Measurements from ENCODE around the gene FLAD1.
A peak's percentile ranks its signal among the peaks of the same experiment; 100 is the strongest.

FLAD1 gene

GRCh38 chr1:154992721-154993571, 9.8 kb downstream of the FLAD1 start:
- DNase-seq: no peak

DNA sequence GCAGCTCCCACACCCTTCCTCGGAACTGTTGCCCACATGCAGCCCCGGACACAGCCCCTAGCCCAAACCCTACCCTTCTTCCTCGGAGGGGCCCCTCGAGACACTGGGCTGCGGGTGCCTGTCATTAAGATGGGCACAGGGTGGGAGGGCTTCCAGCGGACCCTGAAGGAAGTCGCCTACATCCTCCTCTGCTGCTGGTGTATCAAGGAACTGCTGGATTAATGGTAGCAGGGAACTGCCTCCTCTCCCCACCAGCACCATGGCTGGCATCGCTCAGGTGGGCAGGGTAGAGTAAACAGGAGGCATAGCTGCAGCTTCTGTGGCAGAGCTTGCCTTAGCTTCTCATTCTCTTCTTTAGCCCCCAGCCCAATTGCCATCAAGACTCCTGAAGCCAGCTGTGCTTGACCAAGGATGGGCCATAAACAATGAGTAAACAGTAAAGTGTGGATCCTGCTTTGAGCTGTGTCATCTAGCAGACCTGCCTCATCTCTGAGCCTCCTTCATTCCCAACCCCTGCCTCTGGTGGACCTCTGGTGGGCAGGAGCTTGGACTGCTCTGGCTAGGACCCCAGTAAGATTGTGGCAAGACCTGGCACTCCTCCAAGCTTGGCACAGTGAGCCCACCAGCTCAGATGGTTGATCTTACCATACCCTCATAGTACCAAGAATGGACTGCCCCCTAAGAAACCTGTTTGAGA, 10.6 kb downstream of the FLAD1 start, which contains the start of gene LENEP:
Gene LENEP, plus strand, starts transcription at position 15 of the 697 bp plus-strand sequence. Its CDS starts 22 bp downstream, at position 37.
- DNase-seq: no peak

GRCh38 chr1:154994269-154994587, 11.1 kb downstream of the FLAD1 start:
- no peak for DNase-seq

DNA sequence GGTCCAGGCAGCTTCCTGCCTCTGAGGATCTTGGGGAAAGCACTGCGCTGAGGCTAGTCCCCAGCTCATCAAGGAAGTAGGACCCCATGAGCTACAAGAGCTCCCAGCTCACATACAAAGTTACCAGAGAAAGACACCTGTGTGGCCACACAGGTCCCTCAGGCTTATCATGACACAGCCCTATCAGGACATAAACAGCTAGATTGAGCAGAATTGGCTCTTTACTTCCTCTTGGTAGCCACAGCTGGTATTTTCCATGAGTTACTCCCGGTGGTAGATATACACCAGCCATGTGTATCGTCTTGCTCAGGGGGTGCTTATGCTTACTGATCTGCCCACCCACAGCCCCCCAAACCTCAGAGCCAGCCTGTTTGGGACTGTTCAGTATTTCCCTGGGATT, 11.4 kb downstream of the FLAD1 start:
- no peak for DNase-seq

GRCh38 chr1:154995301-154995983, 12.3 kb downstream of the FLAD1 start:
- DNase-seq: peak in 1 of 2 experiments; percentile 60

DNA sequence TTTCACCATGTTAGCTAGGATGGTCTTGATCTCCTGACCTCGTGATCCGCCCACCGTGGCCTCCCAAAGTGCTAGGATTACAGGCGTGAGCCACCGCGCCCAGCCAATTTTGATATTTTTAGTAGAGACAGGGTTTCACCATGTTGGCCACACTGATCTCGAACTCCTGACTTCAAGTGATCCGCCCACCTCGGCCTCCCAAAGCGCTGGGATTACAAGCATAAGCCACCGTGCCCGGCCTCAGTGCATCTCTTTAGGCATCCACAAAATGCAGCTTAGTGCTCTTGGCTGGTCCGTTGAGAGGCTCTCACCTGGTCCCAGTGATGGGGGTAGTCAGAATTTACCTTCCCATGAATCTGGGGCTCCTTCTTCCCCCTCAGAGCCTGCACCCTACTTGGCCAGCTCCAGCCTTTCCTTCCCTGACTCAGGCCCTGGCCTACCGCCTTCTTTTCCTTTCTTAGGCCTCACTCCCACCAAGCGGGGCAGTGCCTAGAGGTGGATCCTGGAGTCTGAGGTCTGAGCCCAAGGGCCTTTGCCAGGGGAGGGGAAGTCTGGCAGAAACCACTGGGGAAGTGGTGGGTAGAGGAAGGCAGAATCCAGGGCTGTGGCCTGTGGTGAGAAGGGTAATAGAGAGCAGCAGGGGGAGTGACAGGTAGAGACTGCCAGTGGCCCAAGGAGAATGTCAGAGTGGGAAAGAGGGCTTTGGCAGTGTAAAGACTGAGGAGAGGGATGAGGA, 14.0 kb downstream of the FLAD1 start:
- DNase-seq: no peak

- no peak for DNase-seq
Observed at GRCh38 chr1:154998201-154998780, 15.1 kb downstream of the FLAD1 start.

- no peak for DNase-seq
Observed at GRCh38 chr1:154998818-154999570, 15.8 kb downstream of the FLAD1 start.

DNA sequence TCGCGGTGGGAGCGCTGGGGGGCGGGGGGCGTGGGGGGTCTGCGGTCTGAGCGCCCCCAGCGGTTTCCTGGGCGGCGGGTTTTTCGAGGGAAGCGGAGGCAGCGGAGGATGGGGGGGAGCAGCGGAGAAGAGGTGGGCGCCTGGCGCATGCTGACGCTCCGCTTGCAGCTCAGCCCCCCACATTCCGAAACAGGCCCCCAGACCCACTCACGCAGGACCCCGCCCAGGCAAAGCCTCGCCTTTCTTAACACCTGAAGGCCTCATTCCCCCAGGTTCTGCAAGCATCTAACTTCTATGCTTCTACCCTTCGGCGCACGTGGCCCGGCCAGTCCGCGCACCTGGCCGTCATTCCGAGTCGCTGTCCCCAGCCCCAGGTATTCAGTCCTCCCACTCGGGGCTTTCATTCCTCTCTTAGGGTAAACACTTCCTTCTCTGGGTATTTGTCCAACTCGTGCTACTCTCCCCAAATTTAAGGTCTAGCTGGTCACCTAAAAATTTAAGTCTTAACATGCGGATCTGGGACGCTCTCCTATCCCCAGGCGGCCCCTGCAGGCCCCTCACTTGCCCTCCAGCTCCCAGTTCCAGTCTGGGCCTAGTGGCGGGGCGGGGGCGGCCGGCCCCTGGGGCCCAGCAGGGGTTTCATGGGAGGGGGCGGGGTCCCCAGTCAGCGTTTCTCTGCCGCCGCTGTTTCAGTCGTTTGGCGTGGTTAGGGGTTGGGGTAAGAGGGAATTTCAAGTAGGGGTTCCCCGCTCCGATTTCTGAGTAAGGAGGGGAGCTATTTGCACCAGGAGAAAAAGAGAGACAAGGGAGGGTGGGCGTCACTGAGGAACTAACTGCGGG, 16.6 kb downstream of the FLAD1 start:
- DNase-seq: no peak

GRCh38 chr1:155000411-155000725, 17.2 kb downstream of the FLAD1 start:
- no peak for DNase-seq

- peak; percentile 86 to 91 for DNase-seq
Observed at GRCh38 chr1:155000726-155001424, 17.7 kb downstream of the FLAD1 start.

DNA sequence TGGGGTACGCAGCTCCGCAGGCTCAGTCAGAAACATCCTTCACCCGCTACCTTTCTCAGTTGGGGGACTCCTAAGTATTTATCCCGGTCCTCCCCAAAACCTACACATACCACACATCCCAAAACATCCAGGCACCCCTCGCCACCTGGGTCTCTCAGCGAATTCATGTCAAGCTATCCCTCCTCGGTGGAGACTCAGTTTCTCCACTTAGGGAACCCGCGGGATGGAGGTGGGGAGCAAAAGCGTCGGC, 18.2 kb downstream of the FLAD1 start:
- no peak for DNase-seq

DNA sequence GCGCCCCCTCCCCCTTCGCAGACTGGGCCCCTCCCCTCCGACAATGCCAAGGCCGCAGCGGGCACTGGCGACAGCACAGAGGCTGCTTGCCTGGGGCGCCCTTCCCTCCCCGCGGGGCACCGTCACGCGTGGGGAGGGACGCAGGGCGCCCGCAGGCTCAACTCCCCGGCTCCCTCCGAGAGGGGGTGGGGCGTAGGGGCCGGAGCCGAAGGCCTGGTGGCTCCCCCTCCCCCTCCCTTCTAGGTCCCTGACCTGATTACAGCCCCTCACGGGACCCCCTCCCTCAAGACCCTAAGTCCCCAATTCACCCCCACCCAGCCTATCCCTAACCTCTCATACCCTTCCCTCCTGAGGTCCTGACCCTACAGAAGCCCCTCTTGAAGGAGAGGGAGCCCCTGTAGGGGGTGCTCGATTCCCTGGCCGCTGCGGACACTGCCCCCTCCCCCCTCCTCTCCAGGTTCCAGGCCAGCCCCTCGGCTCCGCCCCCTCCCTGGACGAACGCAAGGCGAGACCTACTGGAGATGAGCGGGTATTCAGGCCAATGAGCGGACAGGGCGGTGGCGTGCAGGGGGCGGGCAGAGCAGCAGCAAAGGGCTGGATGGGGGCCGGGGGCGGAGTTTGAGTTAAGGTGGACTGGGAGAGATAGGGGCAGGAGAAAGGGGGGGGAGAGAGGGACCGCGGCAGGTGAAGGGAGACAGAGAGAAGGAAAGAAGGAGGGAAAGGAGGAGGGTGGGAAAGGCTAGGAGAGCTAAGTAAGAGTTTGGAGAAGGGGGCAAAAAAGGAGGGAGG, 18.7 kb downstream of the FLAD1 start:
- DNase-seq: peak; percentile 99

- no peak for DNase-seq
Observed at GRCh38 chr1:155002464-155003226, 19.5 kb downstream of the FLAD1 start, which contains the start of gene ZBTB7B. Gene ZBTB7B, plus strand, starts transcription at chr1:155002802. Its CDS starts 11,859 bp downstream, at chr1:155014661.

- peak; percentile 50 to 55 for DNase-seq
Observed at GRCh38 chr1:155003227-155003765, 20.2 kb downstream of the FLAD1 start.

DNA sequence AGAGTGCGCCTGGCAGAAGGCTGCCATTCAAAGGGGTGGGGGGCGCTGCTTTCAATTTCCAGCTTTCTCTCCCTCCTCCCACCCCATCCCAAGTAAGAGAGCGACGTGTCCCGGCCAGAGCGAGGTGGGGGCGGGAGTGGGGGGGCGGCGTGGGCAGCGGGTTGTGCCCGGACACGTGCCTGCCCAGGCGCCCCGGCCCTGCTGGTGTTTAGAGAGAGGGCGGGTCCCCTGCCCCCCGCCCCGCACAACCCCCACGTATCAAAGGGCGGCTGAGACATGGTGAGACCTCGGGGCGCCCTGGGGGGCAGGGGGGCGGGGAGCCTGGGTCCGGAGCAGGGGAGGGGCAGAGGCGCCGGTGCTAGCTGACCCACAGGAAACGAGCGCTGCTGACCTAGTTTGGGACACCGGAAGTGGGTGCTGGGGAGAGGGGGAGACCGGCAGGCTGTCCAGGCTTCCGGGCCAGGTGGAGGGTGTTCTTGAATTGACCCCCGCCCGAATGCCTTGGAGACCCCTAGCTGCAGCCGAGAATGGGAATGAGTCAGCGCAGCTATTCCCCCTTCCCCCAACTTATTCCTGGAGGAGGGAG, 20.7 kb downstream of the FLAD1 start:
- no peak for DNase-seq

GRCh38 chr1:155004352-155005075, 21.4 kb downstream of the FLAD1 start:
- no peak for DNase-seq
